Measurements from ENCODE around the gene SLC38A8.

Gene SLC38A8

GRCh38 chr16:84048871-84049270, 6.3 kb upstream of the SLC38A8 start:
- DNase-seq (ENCODE audit: low read depth) = no peak

- no peak for DNase-seq (ENCODE audit: low read depth)
These were observed 5.7 kb upstream of the SLC38A8 start for GRCh38 chr16:84048270-84048669.

GRCh38 chr16:84047626-84048025, 5.0 kb upstream of the SLC38A8 start:
- no peak for DNase-seq (ENCODE audit: low read depth)

GRCh38 chr16:84047206-84047605, 4.6 kb upstream of the SLC38A8 start:
- DNase-seq (ENCODE audit: low read depth) = no peak

GRCh38 chr16:84045818-84046470, 3.3 kb upstream of the SLC38A8 start:
- no peak for DNase-seq (ENCODE audit: low read depth)

GRCh38 chr16:84045001-84045817, 2.6 kb upstream of the SLC38A8 start:
- DNase-seq (ENCODE audit: low read depth) = no peak

GRCh38 chr16:84044118-84044488, 1.5 kb upstream of the SLC38A8 start:
- DNase-seq (ENCODE audit: low read depth) = no peak

GRCh38 chr16:84043486-84044117, 1.0 kb upstream of the SLC38A8 start:
- no peak for DNase-seq (ENCODE audit: low read depth)

GRCh38 chr16:84042879-84043485, 387 bp upstream of the SLC38A8 start:
- DNase-seq (ENCODE audit: low read depth) = no peak

GRCh38 chr16:84041881-84042280, 714 bp downstream of the SLC38A8 start:
- DNase-seq (ENCODE audit: low read depth) = no peak

- DNase-seq (ENCODE audit: low read depth) = no peak
These were observed 1.5 kb downstream of the SLC38A8 start for GRCh38 chr16:84040823-84041820.

- DNase-seq (ENCODE audit: low read depth) = no peak
These were observed 2.3 kb downstream of the SLC38A8 start for GRCh38 chr16:84040226-84040822.

GRCh38 chr16:84039696-84040095, 2.9 kb downstream of the SLC38A8 start:
- no peak for DNase-seq (ENCODE audit: low read depth)

GRCh38 chr16:84038469-84038868, 4.1 kb downstream of the SLC38A8 start:
- DNase-seq (ENCODE audit: low read depth) = no peak

GRCh38 chr16:84036982-84037425, 5.6 kb downstream of the SLC38A8 start:
- no peak for DNase-seq (ENCODE audit: low read depth)

- no peak for DNase-seq (ENCODE audit: low read depth)
These were observed 6.5 kb downstream of the SLC38A8 start for GRCh38 chr16:84036131-84036530.

- DNase-seq (ENCODE audit: low read depth) = no peak
These were observed 8.1 kb downstream of the SLC38A8 start for GRCh38 chr16:84034516-84034915.

GRCh38 chr16:84033251-84034195, 9.1 kb downstream of the SLC38A8 start:
- DNase-seq (ENCODE audit: low read depth) = no peak

GRCh38 chr16:84032458-84033178, 10.0 kb downstream of the SLC38A8 start:
- DNase-seq (ENCODE audit: low read depth) = no peak

Data from stimulated activated CD8-positive, alpha-beta memory T cell treated with anti-CD3 and anti-CD28 coated beads, Interleukin-12 subunit alpha, Interleukin-12 subunit beta, amount 100 ng/mL, for 1 hour (primary cell).